Breast epithelium (tissue), 3 donors: Measurements from ENCODE around the gene LTF.

Source experiments
- POLR2A ChIP-seq: fragments of 450-650 bp; IDR thresholded peaks from one replicate; pipeline ENCODE4 v1.6.1; 2016; ENCODE audit warnings: antibody characterized with exemption, mild to moderate bottlenecking, moderate library complexity
- TF ChIP-seq, protein P1 (sequence below), 3 donors: fragments of 450-650 bp; IDR thresholded peaks; one replicate each; pipeline ENCODE4 v1.5.1; 2016 to 2017; ENCODE audit warnings: antibody characterized with exemption in 3 of 3, mild to moderate bottlenecking in 3 of 3, moderate library complexity in 3 of 3

DNA sequence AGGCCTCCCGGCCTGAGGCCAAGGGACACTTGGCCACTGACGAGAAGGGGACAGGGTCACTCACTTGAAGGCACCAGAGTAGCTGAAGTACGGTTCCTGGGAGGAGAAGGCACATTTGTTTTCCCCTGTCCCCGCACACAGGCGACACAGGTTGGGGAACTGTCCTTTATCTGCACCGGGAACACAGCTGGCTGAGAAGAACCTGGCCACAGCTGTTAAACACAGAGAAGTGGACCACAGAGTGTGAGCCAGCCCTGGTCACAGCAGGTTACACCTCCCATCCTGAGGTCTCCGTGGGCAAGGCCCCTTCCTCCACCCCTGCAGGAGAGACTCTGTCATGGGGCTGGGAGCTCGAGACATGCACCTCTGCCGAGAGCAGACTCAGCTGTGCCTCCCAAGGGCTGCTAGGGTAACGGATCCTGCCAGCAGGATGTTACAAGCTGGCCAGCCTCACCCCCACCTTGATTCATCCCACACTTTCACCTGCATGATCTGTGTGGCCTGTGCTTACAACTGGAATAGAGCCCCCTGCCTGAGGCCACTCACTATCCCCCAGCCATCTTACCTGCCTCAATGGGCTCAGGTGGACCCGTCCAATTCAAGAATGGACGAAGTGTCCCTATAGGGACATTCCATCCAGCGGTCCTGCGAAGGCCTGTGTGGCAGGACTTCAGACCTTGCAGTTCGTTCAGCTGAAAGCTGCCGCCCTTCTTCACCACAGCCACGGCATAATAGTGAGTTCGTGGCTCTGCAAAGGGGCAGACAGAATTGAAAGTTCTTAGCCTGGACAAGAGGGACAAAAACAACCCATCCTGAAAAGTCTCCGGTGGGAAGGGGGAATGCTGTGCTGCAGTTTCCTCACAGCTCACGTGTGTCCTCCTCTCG, 9.2 kb downstream of the LTF start:
- TF ChIP-seq, protein P1, sequence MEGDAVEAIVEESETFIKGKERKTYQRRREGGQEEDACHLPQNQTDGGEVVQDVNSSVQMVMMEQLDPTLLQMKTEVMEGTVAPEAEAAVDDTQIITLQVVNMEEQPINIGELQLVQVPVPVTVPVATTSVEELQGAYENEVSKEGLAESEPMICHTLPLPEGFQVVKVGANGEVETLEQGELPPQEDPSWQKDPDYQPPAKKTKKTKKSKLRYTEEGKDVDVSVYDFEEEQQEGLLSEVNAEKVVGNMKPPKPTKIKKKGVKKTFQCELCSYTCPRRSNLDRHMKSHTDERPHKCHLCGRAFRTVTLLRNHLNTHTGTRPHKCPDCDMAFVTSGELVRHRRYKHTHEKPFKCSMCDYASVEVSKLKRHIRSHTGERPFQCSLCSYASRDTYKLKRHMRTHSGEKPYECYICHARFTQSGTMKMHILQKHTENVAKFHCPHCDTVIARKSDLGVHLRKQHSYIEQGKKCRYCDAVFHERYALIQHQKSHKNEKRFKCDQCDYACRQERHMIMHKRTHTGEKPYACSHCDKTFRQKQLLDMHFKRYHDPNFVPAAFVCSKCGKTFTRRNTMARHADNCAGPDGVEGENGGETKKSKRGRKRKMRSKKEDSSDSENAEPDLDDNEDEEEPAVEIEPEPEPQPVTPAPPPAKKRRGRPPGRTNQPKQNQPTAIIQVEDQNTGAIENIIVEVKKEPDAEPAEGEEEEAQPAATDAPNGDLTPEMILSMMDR (IDR thresholded peaks at IDR 0.05) = no peak
- TF ChIP-seq POLR2A = no peak
